LNCaP clone FGC (cell line): ENCODE measurements around the gene SYNJ2.
"Not testable (repeated sequence)": the region's sequence is repeated elsewhere in the genome, so short reads cannot be mapped to it uniquely, and the experiment has no call there.

Experiments used
- DNase-seq: peaks from one replicate; pipeline ENCODE4 v3.0.0-alpha.2; 2011; ENCODE audit warnings: low read depth
- H3K4me3 ChIP-seq: 2 replicates; pipeline ENCODE4 v1.5.1; 2011; ENCODE audit warnings: mild to moderate bottlenecking, low read depth, low read length, control low read depth
- TF ChIP-seq, protein P1 (sequence below): IDR thresholded peaks from 2 replicates; pipeline ENCODE4 v1.5.1; 2012; ENCODE audit warnings: mild to moderate bottlenecking; ENCODE audit not compliant: control insufficient read depth, insufficient read depth; ENCODE audit errors: extremely low read depth

SYNJ2 gene

DNA sequence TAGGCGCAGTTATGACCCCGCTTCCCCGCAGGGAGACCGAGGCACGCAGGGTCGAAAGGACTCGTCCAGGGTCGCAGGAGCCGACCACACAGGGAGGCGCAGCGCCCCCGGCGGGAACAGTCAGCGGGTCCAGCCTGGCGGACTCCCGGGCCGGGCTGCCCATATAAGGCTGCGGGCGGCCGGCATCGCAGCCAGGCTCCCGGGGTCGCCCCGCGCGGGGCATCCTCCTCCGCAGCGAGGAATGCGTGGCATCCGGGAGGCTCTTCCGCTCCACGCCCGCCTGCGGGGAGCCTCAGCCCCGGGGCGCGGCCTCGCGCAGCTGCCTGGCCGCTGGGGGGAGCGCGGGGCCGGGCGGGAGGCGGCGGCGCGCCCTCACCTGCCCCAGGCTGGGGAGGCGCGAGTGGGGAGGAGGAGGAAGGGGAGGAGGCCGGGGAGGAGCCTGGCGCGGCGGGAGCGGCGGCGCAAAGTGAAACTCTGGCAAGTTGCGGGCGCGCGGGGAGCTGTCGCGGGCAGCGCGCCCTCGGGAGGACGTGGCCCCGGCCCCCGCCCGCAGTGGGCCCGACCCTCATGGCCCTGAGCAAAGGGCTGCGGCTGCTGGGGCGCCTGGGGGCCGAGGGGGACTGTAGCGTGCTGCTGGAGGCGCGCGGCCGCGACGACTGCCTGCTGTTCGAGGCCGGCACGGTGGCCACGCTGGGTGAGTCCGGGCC lies at the start of gene SYNJ2:
Gene SYNJ2 (plus strand): TSS at position 469 of the 707 bp plus-strand sequence. CDS start 99 bp downstream, at position 568.
- TF ChIP-seq, protein P1, sequence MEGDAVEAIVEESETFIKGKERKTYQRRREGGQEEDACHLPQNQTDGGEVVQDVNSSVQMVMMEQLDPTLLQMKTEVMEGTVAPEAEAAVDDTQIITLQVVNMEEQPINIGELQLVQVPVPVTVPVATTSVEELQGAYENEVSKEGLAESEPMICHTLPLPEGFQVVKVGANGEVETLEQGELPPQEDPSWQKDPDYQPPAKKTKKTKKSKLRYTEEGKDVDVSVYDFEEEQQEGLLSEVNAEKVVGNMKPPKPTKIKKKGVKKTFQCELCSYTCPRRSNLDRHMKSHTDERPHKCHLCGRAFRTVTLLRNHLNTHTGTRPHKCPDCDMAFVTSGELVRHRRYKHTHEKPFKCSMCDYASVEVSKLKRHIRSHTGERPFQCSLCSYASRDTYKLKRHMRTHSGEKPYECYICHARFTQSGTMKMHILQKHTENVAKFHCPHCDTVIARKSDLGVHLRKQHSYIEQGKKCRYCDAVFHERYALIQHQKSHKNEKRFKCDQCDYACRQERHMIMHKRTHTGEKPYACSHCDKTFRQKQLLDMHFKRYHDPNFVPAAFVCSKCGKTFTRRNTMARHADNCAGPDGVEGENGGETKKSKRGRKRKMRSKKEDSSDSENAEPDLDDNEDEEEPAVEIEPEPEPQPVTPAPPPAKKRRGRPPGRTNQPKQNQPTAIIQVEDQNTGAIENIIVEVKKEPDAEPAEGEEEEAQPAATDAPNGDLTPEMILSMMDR: peak; percentile 39
- no peak for DNase-seq

GRCh38 chr6:157935786-157936185 lies 45.9 kb upstream of the SYNJ2 start:
- no peak overlapping the region for H3K4me3 ChIP-seq
- TF ChIP-seq, protein P1: no peak
- DNase-seq: no peak

More for the DNA sequence above, at the start of gene SYNJ2:
- peak within 1 kb of the TSS; percentile 60 for H3K4me3 ChIP-seq

GRCh38 chr6:157937318-157937717 lies 44.3 kb upstream of the SYNJ2 start:
- TF ChIP-seq, protein P1: no peak
- no peak for DNase-seq
- no peak overlapping the region for H3K4me3 ChIP-seq

DNA sequence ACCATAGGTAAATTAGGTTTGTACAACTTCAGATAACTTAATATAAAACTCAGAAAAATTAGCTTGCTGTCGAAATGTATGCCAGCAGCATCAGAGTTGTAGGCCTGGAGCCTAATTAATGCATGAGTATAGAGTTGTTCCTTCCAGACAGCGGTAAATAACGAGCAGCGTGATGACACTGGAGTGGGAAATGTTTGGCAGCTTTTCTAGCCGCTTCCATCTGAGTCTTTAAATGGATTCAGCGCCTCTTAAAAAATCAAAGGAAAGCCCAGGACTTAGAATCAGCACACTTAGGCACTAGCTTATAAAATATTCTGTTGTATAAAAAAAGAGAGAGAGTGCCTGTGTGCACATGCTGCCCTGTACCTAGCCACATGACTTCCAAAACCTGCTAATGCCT lies 43.7 kb upstream of the SYNJ2 start:
- TF ChIP-seq, protein P1: no peak
- DNase-seq: no peak

GRCh38 chr6:157940375-157941036 lies 41.2 kb upstream of the SYNJ2 start:
- DNase-seq, H3K4me3 ChIP-seq: not testable (repeated sequence)

More for the DNA sequence above, 43.7 kb upstream of the SYNJ2 start:
- no peak overlapping the region for H3K4me3 ChIP-seq

- no peak overlapping the region for H3K4me3 ChIP-seq
- DNase-seq: no peak
- TF ChIP-seq, protein P1: no peak
Measured at GRCh38 chr6:157941101-157941863, 40.4 kb upstream of the SYNJ2 start.

DNA sequence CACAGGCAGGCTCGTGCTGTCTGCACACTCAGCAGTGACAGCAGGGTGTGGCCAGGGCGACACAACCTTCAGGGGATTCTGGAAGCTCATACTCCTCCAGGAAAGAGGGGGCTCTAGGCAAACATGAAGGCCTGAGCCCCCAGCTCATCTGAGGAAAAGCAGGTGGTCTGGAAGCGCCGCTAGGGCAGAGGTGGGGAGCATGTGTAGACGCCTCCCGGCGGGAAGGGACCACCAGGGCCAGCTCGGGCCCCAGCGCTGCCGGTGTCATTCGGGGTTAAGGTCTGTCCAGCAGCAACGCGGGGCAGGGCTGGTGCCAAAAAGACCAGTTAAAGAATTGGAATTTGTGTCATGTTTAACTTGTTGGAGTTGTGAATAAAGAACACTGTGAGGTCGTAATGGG lies 39.3 kb upstream of the SYNJ2 start:
- no peak for DNase-seq
- TF ChIP-seq, protein P1: no peak
- no peak overlapping the region for H3K4me3 ChIP-seq
